ENCODE results near the gene CNDP2. TPM values are rescaled to one million over a fixed set of nuclear protein-coding genes. Genes with fewer than 3 reads are reported as not detected.

The CNDP2 gene
- total RNA-seq, 1 experiment from 2014 or later: 161 TPM

DNA sequence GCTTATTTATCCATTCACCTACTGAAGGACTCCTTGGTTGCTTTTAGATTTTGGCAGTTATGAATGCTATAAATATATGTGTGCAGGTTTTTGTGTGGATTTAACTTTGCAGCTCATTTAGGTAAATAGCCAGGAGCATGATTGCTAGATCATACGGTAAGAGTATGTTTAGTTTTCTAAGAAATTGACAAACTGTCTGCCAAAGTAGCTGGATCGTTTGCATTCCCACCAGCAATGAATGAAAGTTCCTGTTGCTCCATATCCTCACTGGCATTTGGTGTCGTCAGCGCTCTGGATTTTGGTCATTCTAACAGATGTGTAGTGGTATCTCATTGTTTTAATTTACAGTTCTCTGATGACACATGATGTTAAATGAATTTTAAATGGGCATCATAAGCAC is 30.4 kb upstream of the CNDP2 start:
- no TSS peak for BruUV-seq (replicated peaks)
- no peaks in the 10 kb centered on the region for H3K79me2 ChIP-seq (ENCODE audit: low read depth)
- no peaks in the 10 kb centered on the region; the same call in 1 of the 2 replicates for H3K4me1 ChIP-seq (replicated peaks; ENCODE audit: insufficient read depth)
- H3K27ac ChIP-seq: no peak overlapping the region
- DNase-seq: no peak
- H2AFZ ChIP-seq: no peak overlapping the region
- no peaks in the 10 kb centered on the region for H4K20me1 ChIP-seq (ENCODE audit: insufficient read depth)
- intact Hi-C loops (cut with micrococcal nuclease; ENCODE audit: unreplicated experiment): no loop called here
- no peaks in the 10 kb centered on the region for H3F3A ChIP-seq (ENCODE audit: insufficient read depth, low read depth)
- H3K36me3 ChIP-seq (ENCODE audit: low read depth): no peaks in the 10 kb centered on the region
- H3K27me3 ChIP-seq (ENCODE audit: insufficient read depth, low read depth): peaks cover 58% of the 10 kb centered on the region
- TF ChIP-seq EZH2 (IDR thresholded peaks at IDR 0.05; ENCODE audit: low read depth): no peak
- TF ChIP-seq, protein P1, sequence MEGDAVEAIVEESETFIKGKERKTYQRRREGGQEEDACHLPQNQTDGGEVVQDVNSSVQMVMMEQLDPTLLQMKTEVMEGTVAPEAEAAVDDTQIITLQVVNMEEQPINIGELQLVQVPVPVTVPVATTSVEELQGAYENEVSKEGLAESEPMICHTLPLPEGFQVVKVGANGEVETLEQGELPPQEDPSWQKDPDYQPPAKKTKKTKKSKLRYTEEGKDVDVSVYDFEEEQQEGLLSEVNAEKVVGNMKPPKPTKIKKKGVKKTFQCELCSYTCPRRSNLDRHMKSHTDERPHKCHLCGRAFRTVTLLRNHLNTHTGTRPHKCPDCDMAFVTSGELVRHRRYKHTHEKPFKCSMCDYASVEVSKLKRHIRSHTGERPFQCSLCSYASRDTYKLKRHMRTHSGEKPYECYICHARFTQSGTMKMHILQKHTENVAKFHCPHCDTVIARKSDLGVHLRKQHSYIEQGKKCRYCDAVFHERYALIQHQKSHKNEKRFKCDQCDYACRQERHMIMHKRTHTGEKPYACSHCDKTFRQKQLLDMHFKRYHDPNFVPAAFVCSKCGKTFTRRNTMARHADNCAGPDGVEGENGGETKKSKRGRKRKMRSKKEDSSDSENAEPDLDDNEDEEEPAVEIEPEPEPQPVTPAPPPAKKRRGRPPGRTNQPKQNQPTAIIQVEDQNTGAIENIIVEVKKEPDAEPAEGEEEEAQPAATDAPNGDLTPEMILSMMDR (conservative IDR thresholded peaks at IDR 0.05): no peak
- ChIA-PET CTCF (interaction anchor here (0.5 kb wide), 1 partner anchor 86 kb away, joined by 7 read pairs; no protein-coding TSS in a partner anchor), POLR2A (ENCODE audit: unreplicated experiment) (no interaction called here)
- H3K9me2 ChIP-seq (ENCODE audit: insufficient read depth): no peaks in the 10 kb centered on the region
- H3K4me2 ChIP-seq: no peak overlapping the region
- H3K9me3 ChIP-seq (ENCODE audit: insufficient read depth, low read depth): no peaks in the 10 kb centered on the region
- H3K4me3 ChIP-seq: no peak overlapping the region

DNA sequence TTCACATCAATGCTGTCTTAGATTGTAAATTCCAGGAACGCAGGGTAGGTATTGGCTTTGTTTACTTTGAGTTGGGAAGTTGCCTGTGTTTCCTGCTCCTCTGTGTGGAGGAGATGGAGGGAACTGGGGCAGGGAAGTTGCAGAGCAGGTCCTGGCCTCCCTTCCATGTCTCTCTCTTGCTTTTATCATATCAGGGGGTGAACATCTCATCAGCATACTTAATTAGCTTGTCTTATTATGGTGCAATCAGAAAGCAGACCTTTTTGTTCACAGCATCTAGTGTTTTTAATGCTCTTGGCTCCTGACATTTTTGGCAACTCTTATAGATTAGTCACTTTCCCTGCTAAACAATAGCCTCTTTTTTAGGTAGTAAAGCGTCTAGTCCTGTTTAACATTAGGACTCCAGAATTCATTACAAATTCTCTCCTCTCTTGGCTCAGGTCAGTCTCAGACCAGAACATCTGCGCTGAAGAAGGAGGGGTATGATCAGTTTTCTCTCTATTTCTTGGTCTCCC is 27.6 kb upstream of the CNDP2 start:
- intact Hi-C loops (cut with micrococcal nuclease; ENCODE audit: unreplicated experiment): no loop called here
- H3K9me2 ChIP-seq (ENCODE audit: insufficient read depth): no peaks in the 10 kb centered on the region
- no peaks in the 10 kb centered on the region for H3K79me2 ChIP-seq (ENCODE audit: low read depth)
- TF ChIP-seq, protein P1 (conservative IDR thresholded peaks at IDR 0.05): no peak
- TF ChIP-seq EZH2 (IDR thresholded peaks at IDR 0.05; ENCODE audit: low read depth): no peak
- CTCF ChIA-PET: no interaction called here
- peaks cover 56% of the 10 kb centered on the region for H3K27me3 ChIP-seq (ENCODE audit: insufficient read depth, low read depth)
- no peaks in the 10 kb centered on the region for H4K20me1 ChIP-seq (ENCODE audit: insufficient read depth)
- POLR2A ChIA-PET (ENCODE audit: unreplicated experiment): interaction anchor here (0.7 kb wide), 1 partner anchor 74 kb away, joined by 5 read pairs; no protein-coding TSS in a partner anchor
- no peaks in the 10 kb centered on the region for H3F3A ChIP-seq (ENCODE audit: insufficient read depth, low read depth)
- H3K36me3 ChIP-seq (ENCODE audit: low read depth): no peaks in the 10 kb centered on the region
- no TSS peak for BruUV-seq (replicated peaks)
- peak in 1 of 2 experiments; percentile 54 for DNase-seq
- H3K4me1 ChIP-seq (replicated peaks; ENCODE audit: insufficient read depth): no peaks in the 10 kb centered on the region; the same call in 1 of the 2 replicates
- H2AFZ ChIP-seq: no peak overlapping the region
- no peak overlapping the region for H3K27ac ChIP-seq
- peak overlapping the region; percentile 35; the same call in 1 of the 2 replicates for H3K4me2 ChIP-seq
- no peak overlapping the region for H3K4me3 ChIP-seq
- no peaks in the 10 kb centered on the region for H3K9me3 ChIP-seq (ENCODE audit: insufficient read depth, low read depth)

DNA sequence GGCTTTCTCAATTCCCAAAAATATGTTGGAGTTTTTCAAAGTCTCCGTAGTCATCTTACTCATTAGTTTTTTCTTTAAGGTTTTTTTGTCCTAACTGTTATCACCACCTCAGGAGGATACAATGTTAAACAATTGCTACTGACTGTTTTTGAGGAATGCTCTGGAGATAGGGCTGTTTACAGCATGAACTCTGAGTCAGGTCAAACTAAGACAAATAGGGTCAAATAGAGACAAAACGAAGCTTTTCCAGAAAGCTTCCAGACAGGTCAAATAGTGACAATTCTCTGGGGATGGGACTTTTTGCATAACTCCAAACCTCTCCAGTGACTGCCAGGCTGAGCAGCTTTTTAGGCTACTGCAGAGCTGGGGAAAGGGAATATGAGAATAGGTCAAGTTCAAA is 23.9 kb upstream of the CNDP2 start:
- Histone ChIP-seq H3K79me2 (ENCODE audit: low read depth) (no peaks in the 10 kb centered on the region), H3K27me3 (ENCODE audit: insufficient read depth, low read depth) (peaks cover 62% of the 10 kb centered on the region), H3F3A (ENCODE audit: insufficient read depth, low read depth) (no peaks in the 10 kb centered on the region), H3K4me1 (replicated peaks; ENCODE audit: insufficient read depth) (no peaks in the 10 kb centered on the region; the same call in 1 of the 2 replicates), H3K4me3 (no peak overlapping the region), H3K27ac (no peak overlapping the region), H2AFZ (no peak overlapping the region), H3K36me3 (ENCODE audit: low read depth) (no peaks in the 10 kb centered on the region), H3K4me2 (no peak overlapping the region), H3K9me3 (ENCODE audit: insufficient read depth, low read depth) (no peaks in the 10 kb centered on the region; the same call in 1 of the 2 replicates), H3K9me2 (ENCODE audit: insufficient read depth) (no peaks in the 10 kb centered on the region), H4K20me1 (ENCODE audit: insufficient read depth) (no peaks in the 10 kb centered on the region)
- no peak for DNase-seq
- BruUV-seq (replicated peaks): no TSS peak
- intact Hi-C loops (cut with micrococcal nuclease; ENCODE audit: unreplicated experiment): no loop called here
- TF ChIP-seq, protein P1 (conservative IDR thresholded peaks at IDR 0.05): no peak
- no peak for TF ChIP-seq EZH2 (IDR thresholded peaks at IDR 0.05; ENCODE audit: low read depth)
- ChIA-PET POLR2A (ENCODE audit: unreplicated experiment) (no interaction called here), CTCF (no interaction called here)
